Liver (tissue), 9 donors: ENCODE data around the gene BEAN1. TPM values are rescaled to one million over a fixed set of nuclear protein-coding genes. Genes with fewer than 3 reads are reported as not detected.

Experiments
- DNase-seq: peaks from one replicate; pipeline ENCODE4 v3.0.0-alpha.2; 2017; ENCODE audit warnings: low spot score
- H3K27ac ChIP-seq, 2 donors: one replicate each; pipeline ENCODE4 v1.7.0; 2013; ENCODE audit warnings: inconsistent platforms in 2 of 2, low read length in 2 of 2, control low read depth in 1 of 2, low read depth in 1 of 2, mild to moderate bottlenecking in 1 of 2
- H3K27me3 ChIP-seq, 4 donors: one replicate each; pipeline versions ENCODE4 v1.6.1 to v1.7.0; 2013; ENCODE audit warnings: low read length in 3 of 4, inconsistent platforms in 1 of 4, mild to moderate bottlenecking in 1 of 4, moderate library complexity in 1 of 4; ENCODE audit not compliant: control insufficient read depth in 4 of 4, insufficient read depth in 4 of 4
- H3K36me3 ChIP-seq, 4 donors: one replicate each; pipeline versions ENCODE4 v1.6.1 to v1.7.0; 2013; ENCODE audit warnings: low read length in 3 of 4, mild to moderate bottlenecking in 3 of 4, low read depth in 1 of 4, moderate library complexity in 1 of 4; ENCODE audit not compliant: control insufficient read depth in 4 of 4, insufficient read depth in 3 of 4
- H3K4me1 ChIP-seq, 4 donors: one replicate each; pipeline versions ENCODE4 v1.6.1 to v1.7.0; 2013; ENCODE audit warnings: low read length in 3 of 4, mild to moderate bottlenecking in 3 of 4, moderate library complexity in 1 of 4; ENCODE audit not compliant: control insufficient read depth in 4 of 4, insufficient read depth in 4 of 4
- H3K4me3 ChIP-seq, 3 donors: one replicate each; pipeline versions ENCODE4 v1.6.1 to v1.7.0; 2013; ENCODE audit warnings: low read length in 3 of 3, control low read depth in 1 of 3, low read depth in 1 of 3, mild to moderate bottlenecking in 1 of 3
- H3K9ac ChIP-seq, 2 donors: one replicate each; pipeline ENCODE4 v1.7.0; 2013; ENCODE audit warnings: low read length in 2 of 2, mild to moderate bottlenecking in 2 of 2, moderate library complexity in 2 of 2, control low read depth in 1 of 2, low read depth in 1 of 2
- H3K9me3 ChIP-seq, 4 donors: one replicate each; pipeline versions ENCODE4 v1.6.1 to v1.7.0; 2013; ENCODE audit warnings: low read length in 3 of 4; ENCODE audit not compliant: control insufficient read depth in 4 of 4
- ATF3 ChIP-seq: IDR thresholded peaks from 2 replicates; pipeline ENCODE4 v1.6.1; 2016; ENCODE audit warnings: antibody characterized with exemption
- CTCF ChIP-seq: fragments of 150-350 bp; IDR thresholded peaks from 2 replicates; pipeline ENCODE4 v1.5.1; 2017; ENCODE audit warnings: improper control_type of control experiment, low read depth, low read length; ENCODE audit not compliant: missing input control
- EGR1 ChIP-seq, 2 donors: IDR thresholded peaks; 2 replicates each; pipeline ENCODE4 v1.6.1; 2016 to 2018; ENCODE audit warnings: antibody characterized with exemption in 2 of 2, low read depth in 2 of 2
- FOXA1 ChIP-seq: IDR thresholded peaks from 2 replicates; pipeline ENCODE4 v1.6.1; 2016; ENCODE audit warnings: antibody characterized with exemption
- FOXA2 ChIP-seq: IDR thresholded peaks from 2 replicates; pipeline ENCODE4 v1.6.1; 2016; ENCODE audit warnings: antibody characterized with exemption
- GABPA ChIP-seq, 2 donors: IDR thresholded peaks in 1 of 2; conservative IDR thresholded peaks in 1 of 2; 2 replicates each; pipeline ENCODE4 v1.6.1; 2016; ENCODE audit warnings: antibody characterized with exemption in 2 of 2, mild to moderate bottlenecking in 1 of 2, moderate library complexity in 1 of 2
- HNF4A ChIP-seq, 2 donors: conservative IDR thresholded peaks; 2 replicates each; pipeline ENCODE4 v1.6.1; 2016; ENCODE audit warnings: antibody characterized with exemption in 2 of 2, mild to moderate bottlenecking in 2 of 2
- HNF4G ChIP-seq: IDR thresholded peaks from 2 replicates; pipeline ENCODE4 v1.6.1; 2016; ENCODE audit warnings: antibody characterized with exemption
- MAX ChIP-seq: IDR thresholded peaks from 2 replicates; pipeline ENCODE4 v1.6.1; 2016; ENCODE audit warnings: antibody characterized with exemption
- NR2F2 ChIP-seq: IDR thresholded peaks from 2 replicates; pipeline ENCODE4 v1.6.1; 2016; ENCODE audit warnings: antibody characterized with exemption
- RAD21 ChIP-seq, 2 donors: IDR thresholded peaks; 2 replicates each; pipeline ENCODE4 v1.6.1; 2016; ENCODE audit warnings: antibody characterized with exemption in 2 of 2, mild to moderate bottlenecking in 2 of 2
- RXRA ChIP-seq, 2 donors: IDR thresholded peaks; 2 replicates each; pipeline ENCODE4 v1.6.1; 2017 to 2018; ENCODE audit warnings: antibody characterized with exemption in 2 of 2, mild to moderate bottlenecking in 1 of 2
- SP1 ChIP-seq: IDR thresholded peaks from 2 replicates; pipeline ENCODE4 v1.6.1; 2018; ENCODE audit warnings: antibody characterized with exemption, mild to moderate bottlenecking
- TAF1 ChIP-seq: conservative IDR thresholded peaks from 2 replicates; pipeline ENCODE4 v1.6.1; 2016; ENCODE audit warnings: antibody characterized with exemption, mild to moderate bottlenecking
- YY1 ChIP-seq: IDR thresholded peaks from 2 replicates; pipeline ENCODE4 v1.6.1; 2016; ENCODE audit warnings: antibody characterized with exemption, mild to moderate bottlenecking
- ZBTB33 ChIP-seq: IDR thresholded peaks from 2 replicates; pipeline ENCODE4 v1.6.1; 2016; ENCODE audit warnings: antibody characterized with exemption
- WGBS: extraction: QIAGEN DNeasy Blood & Tissue Kit; methylation state at CpG from one replicate; pipeline ENCODE4 v1.1.7; 2013; 5-methylcytosine and 5-hydroxymethylcytosine counted together
- polyA plus RNA-seq, 2 donors: library from polyadenylated mRNA; stranded (reverse) in 1 of 2; unstranded in 1 of 2; fragments of 200-250 nt in 1 of 2; fragments of >200 nt in 1 of 2; fragmentation: Nextera tagmentation in 1 of 2; extraction: Ambion mirVana in 1 of 2; gene quantifications; one replicate each; pipeline versions ENCODE4 v1.2.1 to v1.2.3, GENCODE V29; 2013 to 2015
- total RNA-seq, 2 donors: library from RNA; depleted of rRNA; stranded (reverse); fragments of >200 nt; gene quantifications; one replicate each; pipeline ENCODE4 v1.2.3, GENCODE V29; 2014
- donor health status: healthy.
- donor health status: healthy.
- donor health status: healthy.
- donor health status: healthy.
- donor health status: healthy.

The BEAN1 gene
- total and polyA plus RNA-seq, 4 donors = 0.22 to 0.99 (median 0.25) TPM; not detected in 1

GRCh38 chr16:66435896-66436295, 8.8 kb downstream of the BEAN1 start:
- no peak for TF ChIP-seq HNF4G
- no peak for TF ChIP-seq ATF3
- TF ChIP-seq ZBTB33 = no peak
- TF ChIP-seq RAD21 (IDR thresholded peaks at IDR 0.05) = no peak
- TF ChIP-seq RXRA (IDR thresholded peaks at IDR 0.05) = no peak
- no peak for TF ChIP-seq CTCF
- no peak for TF ChIP-seq SP1
- TF ChIP-seq TAF1 = no peak
- no peak for TF ChIP-seq YY1
- TF ChIP-seq GABPA (IDR thresholded peaks at IDR 0.05 in 1 of 2, conservative IDR thresholded peaks at IDR 0.05 in 1 of 2) = no peak
- H3K36me3 ChIP-seq = no peaks in the 10 kb centered on the region
- no peak for DNase-seq
- no peaks in the 10 kb centered on the region for H3K4me1 ChIP-seq
- H3K27ac ChIP-seq = no peak overlapping the region
- WGBS = 94% methylated on average over 1 of the region's 1 CpG
- peaks cover 0 to 3% (median 0%) of the 10 kb centered on the region in 4 donors for H3K27me3 ChIP-seq
- no peaks in the 10 kb centered on the region for H3K9me3 ChIP-seq
- no peak overlapping the region for H3K4me3 ChIP-seq
- no peak overlapping the region for H3K9ac ChIP-seq

- H3K4me3 ChIP-seq = no peak overlapping the region
- H3K9ac ChIP-seq = no peak overlapping the region
- H3K36me3 ChIP-seq = no peaks in the 10 kb centered on the region
- TF ChIP-seq CTCF (no peak), RXRA (IDR thresholded peaks at IDR 0.05) (no peak), MAX (no peak), HNF4A (conservative IDR thresholded peaks at IDR 0.05) (no peak), SP1 (no peak), NR2F2 (no peak), YY1 (no peak), RAD21 (IDR thresholded peaks at IDR 0.05) (no peak), FOXA2 (no peak), FOXA1 (no peak), GABPA (IDR thresholded peaks at IDR 0.05 in 1 of 2, conservative IDR thresholded peaks at IDR 0.05 in 1 of 2) (no peak), ZBTB33 (no peak), EGR1 (IDR thresholded peaks at IDR 0.05; ENCODE audit: low read depth in 2 of 2) (no peak)
- H3K9me3 ChIP-seq = no peaks in the 10 kb centered on the region
- DNase-seq = no peak
- H3K4me1 ChIP-seq = no peaks in the 10 kb centered on the region
- H3K27me3 ChIP-seq = no peaks in the 10 kb centered on the region
- 76% methylated on average over 15 of the region's 15 CpGs for WGBS
- H3K27ac ChIP-seq = no peak overlapping the region
Measured at GRCh38 chr16:66437391-66437945, 10.4 kb downstream of the BEAN1 start.
